GM11168 (cell line): ENCODE measurements around the gene PPAN.

Experiments
- in situ Hi-C: fragments of 300-500 bp; cut with MboI; formaldehyde crosslinking; loops from one replicate; pipeline ENCODE4 v1.12.0; 2022; ENCODE audit warnings: low sequenced_read_pairs; ENCODE audit not compliant: unreplicated experiment

PPAN gene

DNA sequence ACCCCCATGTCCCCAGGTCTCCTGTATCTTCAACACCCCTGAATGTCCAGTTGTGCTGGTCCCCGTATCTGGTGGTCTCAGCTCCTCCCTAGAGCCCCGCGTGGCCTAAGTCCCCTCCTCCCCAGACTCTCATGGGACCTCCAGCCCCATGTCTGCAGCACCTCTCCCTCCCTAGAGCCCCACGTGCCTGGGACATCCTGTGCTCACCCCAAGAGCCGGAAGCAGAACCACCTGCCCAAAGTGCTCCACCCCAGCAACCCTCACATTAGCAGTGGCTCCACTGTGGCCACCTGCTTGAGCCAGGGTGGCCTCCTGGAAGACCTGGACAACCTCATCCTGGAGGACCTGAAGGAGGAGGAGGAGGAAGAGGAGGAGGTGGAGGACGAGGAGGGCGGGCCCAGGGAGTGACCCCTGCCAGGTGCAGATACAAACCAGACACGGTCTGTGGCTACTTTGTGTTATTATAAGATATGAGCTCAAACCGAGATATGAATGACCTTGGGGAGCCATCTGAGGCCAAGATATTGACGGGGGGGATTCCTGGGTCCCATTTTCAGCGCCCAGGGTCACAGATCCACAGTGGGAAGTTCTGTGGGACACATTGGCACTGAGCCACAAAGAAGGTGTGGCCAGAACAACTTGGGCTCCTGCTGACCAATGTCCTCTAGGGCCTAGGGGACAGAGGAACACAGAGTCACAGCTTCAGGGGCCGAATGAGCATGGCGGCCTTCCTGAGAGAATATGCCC lies 14.1 kb upstream of the PPAN start:
- in situ Hi-C loops: no loop called here

- in situ Hi-C loops: no loop called here
These were observed 13.4 kb upstream of the PPAN start for GRCh38 chr19:10092648-10093294.

- in situ Hi-C loops: no loop called here
These were observed 12.6 kb upstream of the PPAN start for GRCh38 chr19:10093295-10094186.

DNA sequence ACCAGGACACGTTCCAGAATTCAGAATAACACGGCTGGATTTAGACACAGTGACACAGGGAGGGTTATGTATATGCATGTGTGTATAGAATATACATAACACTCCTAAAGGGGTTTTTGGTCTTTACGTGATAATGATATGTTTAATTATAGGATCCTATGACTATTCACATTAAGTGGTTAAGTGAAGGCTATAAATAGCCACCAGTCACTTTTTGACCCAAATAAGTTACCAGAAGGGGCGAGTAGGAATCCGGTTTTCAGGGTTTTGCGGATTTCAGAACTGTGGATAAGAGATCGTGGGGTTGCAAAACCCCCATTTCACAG lies 10.6 kb upstream of the PPAN start:
- in situ Hi-C loops: no loop called here

- in situ Hi-C loops: no loop called here
These were observed 10.1 kb upstream of the PPAN start for GRCh38 chr19:10095948-10096614.

- in situ Hi-C loops: no loop called here
These were observed 9.6 kb upstream of the PPAN start for GRCh38 chr19:10096615-10096963.

DNA sequence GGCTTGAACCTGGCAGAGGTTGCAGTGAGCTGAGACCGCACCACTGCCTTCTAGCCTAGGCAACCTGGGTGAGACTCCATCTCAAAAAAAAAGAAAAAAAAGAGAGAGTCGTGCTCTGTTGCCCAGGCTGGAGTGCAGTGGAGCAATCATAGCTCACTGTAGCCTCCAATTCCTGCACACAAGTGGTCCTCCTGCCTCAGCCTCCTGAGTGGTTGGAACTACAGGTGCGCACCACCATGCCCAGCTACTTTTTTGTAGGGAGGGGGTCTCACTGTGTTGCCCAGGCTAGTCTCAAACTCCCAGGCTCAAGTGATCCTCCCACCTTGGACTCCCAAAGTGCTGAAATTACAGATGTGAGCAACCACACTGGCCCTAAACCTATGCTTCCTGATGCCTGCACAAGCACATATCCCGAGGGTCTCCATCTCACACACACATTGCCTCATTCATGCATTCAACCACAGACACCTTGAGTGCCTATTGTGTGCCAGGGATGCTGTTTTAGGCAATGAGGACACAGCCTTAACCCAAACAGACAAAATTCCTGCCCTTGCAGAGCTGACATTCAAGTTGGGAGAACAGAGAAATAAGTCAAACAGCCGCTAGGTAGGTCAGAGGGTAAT lies 5.9 kb upstream of the PPAN start:
- in situ Hi-C loops: no loop called here

GRCh38 chr19:10102787-10103236 lies 3.4 kb upstream of the PPAN start:
- in situ Hi-C loops: no loop called here

GRCh38 chr19:10104130-10104513 lies 2.0 kb upstream of the PPAN start:
- in situ Hi-C loops: no loop called here

DNA sequence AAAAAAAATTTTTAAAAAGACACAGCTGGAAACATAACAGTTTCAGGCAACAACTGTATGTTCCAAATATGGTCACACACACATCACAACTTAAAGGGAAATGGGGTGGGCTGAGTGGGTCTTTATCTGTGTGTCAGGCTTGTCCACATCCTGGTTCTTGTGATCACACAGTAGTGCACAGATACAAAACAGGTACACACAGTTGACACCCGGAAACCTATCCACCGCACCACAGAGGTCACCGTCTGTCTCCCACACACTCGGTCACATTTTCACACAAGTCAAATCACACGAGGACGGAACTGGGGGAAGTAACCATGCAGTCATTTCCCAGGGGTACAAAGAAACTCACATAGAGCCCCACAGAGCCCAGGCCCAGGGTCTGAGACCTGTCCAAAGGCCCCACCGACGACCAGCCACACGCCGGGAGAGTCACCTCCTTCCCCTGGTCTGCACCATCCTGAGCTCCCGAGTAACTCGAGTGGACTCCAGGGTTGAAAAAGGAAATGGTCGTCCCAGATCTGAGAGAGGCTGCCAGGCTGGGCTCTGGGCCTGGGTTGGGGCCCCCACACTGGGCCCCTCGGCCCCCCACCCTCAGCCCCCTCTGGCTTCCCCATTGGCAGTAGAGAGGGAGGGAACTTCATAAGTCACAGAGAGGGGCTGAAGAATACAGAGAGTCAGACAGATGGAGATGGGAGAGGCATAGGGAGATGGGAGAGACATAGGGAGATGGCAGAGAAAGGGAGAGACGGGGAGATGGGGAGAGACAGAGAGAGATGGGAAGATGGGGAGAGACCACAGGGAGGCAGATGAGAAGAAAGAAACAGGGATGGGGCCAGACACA lies 1.3 kb upstream of the PPAN start:
- in situ Hi-C loops: no loop called here

DNA sequence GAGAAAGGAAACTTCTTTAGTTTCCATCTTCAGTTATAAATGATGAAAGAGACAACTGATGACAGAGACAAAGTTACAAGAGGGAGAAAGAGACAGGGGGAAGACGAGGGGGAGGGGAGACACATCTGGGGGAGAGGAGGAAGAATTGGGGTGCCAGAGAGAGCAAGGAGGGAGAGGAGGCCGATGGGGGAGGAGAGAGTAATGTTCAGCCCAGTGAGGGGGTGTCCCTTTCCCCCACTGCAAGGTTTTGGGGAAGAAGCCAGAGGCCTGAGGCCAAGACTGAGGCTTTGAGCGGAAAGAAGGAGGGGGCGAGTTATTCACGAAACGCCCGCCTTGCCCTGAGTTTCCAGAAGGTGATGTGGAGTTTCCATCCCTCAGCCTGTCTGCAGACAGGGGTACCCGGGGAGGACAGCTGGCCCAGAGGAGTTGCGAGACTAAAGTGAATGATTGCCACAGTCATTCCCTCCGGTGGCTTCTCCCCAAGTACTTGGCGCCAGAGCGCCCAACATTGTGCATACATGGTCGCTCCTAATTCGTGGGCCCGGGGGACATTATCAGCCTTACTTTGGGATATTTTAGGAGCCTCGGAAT lies 558 bp upstream of the PPAN start:
- in situ Hi-C loops: no loop called here

DNA sequence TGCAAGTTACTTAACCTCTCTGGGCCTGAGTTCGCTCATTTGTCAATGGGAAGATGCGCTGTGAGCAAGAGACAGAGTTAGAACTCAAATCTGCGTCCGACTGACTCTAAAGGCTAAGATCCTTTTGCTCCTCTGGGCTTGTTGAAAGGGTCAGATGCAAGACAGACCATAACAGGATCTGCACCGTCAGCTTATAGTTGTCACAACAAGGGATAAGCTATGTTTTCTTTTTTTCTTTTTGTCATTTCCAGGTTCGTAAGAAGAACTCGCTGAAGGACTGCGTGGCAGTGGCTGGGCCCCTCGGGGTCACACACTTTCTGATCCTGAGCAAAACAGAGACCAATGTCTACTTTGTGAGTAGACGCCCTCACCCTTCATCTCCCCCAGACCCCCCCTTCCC lies 1.1 kb downstream of the PPAN start:
- in situ Hi-C loops: no loop called here

GRCh38 chr19:10107817-10108367 lies 1.7 kb downstream of the PPAN start:
- in situ Hi-C loops: no loop called here

- in situ Hi-C loops: no loop called here
These were observed 3.4 kb downstream of the PPAN start for GRCh38 chr19:10109528-10109927.

GRCh38 chr19:10110076-10110971 lies 4.2 kb downstream of the PPAN start:
- in situ Hi-C loops: no loop called here

- in situ Hi-C loops: no loop called here
These were observed 4.8 kb downstream of the PPAN start for GRCh38 chr19:10110972-10111317.

DNA sequence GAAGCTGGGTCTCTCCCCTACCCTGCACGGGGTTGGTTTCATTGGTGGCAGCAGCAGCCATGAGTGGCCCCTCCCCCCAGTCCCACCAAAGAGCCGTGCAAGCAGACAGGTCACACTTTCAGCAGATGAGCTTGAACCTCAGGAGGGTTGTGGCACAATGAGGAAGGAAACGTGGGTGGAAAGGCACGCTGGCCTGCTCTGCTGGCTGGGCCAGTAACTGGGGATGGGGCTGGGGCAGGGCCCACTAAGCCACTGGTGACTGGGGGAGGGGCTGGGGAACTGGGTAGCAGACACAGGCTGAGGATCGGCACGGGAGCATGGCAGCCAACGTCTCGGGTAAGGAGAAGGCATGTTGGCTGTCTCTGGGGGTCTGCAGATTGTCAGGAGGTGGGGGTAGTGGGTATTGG lies 5.2 kb downstream of the PPAN start, which contains the start of gene P2RY11:
Gene P2RY11, plus strand, starts transcription at position 289 of the 407 bp plus-strand sequence. Its CDS starts 29 bp downstream, at position 318.
- in situ Hi-C loops: no loop called here
